Measurements from ENCODE around the gene USH2A. TPM values are rescaled to one million over a fixed set of nuclear protein-coding genes. Genes with fewer than 3 reads are reported as not detected.

The USH2A gene
- total RNA-seq, 6 experiments from 2014 or later, result 0.19 to 1.8 (median 0.81) TPM

DNA sequence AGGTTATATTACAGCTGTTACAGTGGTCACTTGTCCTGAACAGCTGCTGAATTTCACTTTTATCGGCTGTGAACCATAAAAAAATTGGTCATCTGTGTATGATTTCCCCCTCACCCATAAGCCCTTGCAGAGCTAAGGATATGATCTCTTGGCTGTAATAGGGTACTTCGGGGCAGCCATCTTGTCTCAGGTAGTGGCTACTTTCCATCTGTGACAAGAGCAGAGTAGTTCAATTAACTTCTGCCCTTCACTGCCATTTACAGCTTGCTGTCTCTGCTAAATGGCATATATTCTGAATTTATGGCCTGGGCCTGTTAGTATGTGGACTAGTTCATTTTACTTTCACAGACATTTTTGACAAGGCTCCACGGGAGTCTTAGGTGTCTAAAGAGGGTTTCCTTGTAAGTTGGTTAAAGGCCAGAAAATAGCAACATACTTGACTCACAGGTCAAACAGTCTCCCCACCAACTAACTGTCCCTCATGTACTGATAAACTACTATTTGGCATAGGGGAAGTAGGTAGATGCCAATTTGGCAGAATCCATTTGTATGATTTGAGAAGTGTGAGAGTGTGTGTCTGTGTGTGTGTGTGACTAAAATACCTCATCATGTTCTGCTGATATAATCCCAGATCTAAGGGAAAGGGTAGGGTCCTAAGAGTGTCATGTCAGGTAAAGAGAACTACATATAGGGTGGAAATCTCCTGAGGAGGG, 704.5 kb downstream of the USH2A start:
- no peak for DNase-seq
- peak; percentile 55 to 87 (median 70) for ATAC-seq
- no peaks in the 10 kb centered on the region for H3K27me3 ChIP-seq
- no peaks in the 10 kb centered on the region for H3K36me3 ChIP-seq
- peaks cover 0 to 23% (median 3%) of the 10 kb centered on the region in 4 donors for H3K4me1 ChIP-seq
- 47% methylated on average over 3 of the region's 3 CpGs for WGBS (ENCODE audit: insufficient coverage, low coverage, low lambda C conversion rate, missing lambda C conversion rate)
- H3K4me3 ChIP-seq, result no peak overlapping the region
- intact Hi-C loops (cut with DNase I), result no loop called here
- TF ChIP-seq, protein P1, sequence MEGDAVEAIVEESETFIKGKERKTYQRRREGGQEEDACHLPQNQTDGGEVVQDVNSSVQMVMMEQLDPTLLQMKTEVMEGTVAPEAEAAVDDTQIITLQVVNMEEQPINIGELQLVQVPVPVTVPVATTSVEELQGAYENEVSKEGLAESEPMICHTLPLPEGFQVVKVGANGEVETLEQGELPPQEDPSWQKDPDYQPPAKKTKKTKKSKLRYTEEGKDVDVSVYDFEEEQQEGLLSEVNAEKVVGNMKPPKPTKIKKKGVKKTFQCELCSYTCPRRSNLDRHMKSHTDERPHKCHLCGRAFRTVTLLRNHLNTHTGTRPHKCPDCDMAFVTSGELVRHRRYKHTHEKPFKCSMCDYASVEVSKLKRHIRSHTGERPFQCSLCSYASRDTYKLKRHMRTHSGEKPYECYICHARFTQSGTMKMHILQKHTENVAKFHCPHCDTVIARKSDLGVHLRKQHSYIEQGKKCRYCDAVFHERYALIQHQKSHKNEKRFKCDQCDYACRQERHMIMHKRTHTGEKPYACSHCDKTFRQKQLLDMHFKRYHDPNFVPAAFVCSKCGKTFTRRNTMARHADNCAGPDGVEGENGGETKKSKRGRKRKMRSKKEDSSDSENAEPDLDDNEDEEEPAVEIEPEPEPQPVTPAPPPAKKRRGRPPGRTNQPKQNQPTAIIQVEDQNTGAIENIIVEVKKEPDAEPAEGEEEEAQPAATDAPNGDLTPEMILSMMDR (IDR thresholded peaks at IDR 0.05), result no peak
- TF ChIP-seq POLR2A (IDR thresholded peaks at IDR 0.05), result no peak
- no peak overlapping the region for H3K27ac ChIP-seq
- H3K9me3 ChIP-seq, result no peaks in the 10 kb centered on the region

DNA sequence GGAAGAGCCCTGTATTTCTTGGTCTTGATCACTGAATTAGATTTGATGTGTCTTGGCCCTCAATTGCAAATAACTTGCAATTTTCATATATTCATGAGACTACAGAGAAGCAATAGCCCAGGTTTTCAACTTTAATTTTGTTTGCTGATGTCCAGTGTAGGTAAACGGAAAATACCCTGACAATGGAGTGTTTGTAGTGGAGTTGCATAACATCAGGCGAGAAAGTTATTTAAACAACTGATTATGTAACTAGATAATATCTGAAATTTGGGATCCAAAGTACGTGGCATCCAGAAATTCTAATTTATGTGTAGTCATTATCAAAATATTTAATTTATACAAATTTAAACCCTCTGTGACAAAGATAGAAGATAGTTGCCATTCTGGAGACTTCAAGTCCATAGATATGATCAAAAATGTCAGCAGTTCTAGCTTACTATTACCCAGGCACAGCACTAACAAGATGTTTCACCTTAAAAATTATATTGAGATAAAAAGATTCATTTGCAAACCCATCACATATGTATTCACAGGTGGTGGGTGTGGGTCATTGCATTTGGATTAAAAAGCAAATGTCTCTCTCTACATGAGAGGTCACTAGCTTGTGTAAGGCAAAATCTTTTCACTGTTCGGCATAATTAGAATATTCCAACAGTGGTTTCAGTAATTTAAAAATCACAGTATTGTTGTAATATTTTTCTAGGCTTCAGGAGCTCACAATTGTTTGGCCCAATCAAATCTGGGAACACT, 705.4 kb downstream of the USH2A start:
- no peak for TF ChIP-seq POLR2A (IDR thresholded peaks at IDR 0.05)
- TF ChIP-seq, protein P1 (IDR thresholded peaks at IDR 0.05), result no peak
- no peaks in the 10 kb centered on the region for H3K27me3 ChIP-seq
- no peak for DNase-seq
- H3K4me1 ChIP-seq, result peaks cover 0 to 23% (median 3%) of the 10 kb centered on the region in 4 donors
- peak; percentile 69 to 85 (median 77) for ATAC-seq
- no peak overlapping the region for H3K27ac ChIP-seq
- H3K4me3 ChIP-seq, result no peak overlapping the region
- 40% methylated on average over 4 of the region's 4 CpGs for WGBS (ENCODE audit: insufficient coverage, low coverage, low lambda C conversion rate, missing lambda C conversion rate)
- H3K9me3 ChIP-seq, result no peaks in the 10 kb centered on the region
- intact Hi-C loops (cut with DNase I), result no loop called here
- no peaks in the 10 kb centered on the region for H3K36me3 ChIP-seq

DNA sequence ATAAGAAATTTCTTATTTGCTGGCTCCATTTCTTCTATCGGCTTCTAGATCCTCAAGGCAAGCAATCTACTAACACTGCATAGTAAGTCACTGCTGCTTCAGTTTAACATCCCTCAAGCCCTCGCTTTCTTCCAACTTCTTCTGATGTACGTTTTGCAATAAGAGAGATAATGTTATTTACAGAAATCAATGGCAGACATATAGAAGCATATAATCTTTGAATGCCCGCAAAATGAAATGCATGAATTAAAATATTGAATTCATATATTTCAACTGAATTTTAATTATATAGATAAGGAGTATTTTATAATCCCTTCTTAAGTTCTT, 712.4 kb downstream of the USH2A start:
- Histone ChIP-seq H3K27me3 (no peaks in the 10 kb centered on the region), H3K4me3 (no peak overlapping the region), H3K36me3 (no peaks in the 10 kb centered on the region), H3K9me3 (no peaks in the 10 kb centered on the region), H3K4me1 (peaks cover 0 to 3% (median 0%) of the 10 kb centered on the region in 4 donors), H3K27ac (no peak overlapping the region)
- TF ChIP-seq, protein P1 (IDR thresholded peaks at IDR 0.05), result no peak
- TF ChIP-seq POLR2A (IDR thresholded peaks at IDR 0.05), result no peak
- ATAC-seq (no peak), DNase-seq (no peak)
- intact Hi-C loops (cut with DNase I), result no loop called here
- 78% methylated on average over 4 of the region's 4 CpGs for WGBS (ENCODE audit: insufficient coverage, low coverage, low lambda C conversion rate, missing lambda C conversion rate)

DNA sequence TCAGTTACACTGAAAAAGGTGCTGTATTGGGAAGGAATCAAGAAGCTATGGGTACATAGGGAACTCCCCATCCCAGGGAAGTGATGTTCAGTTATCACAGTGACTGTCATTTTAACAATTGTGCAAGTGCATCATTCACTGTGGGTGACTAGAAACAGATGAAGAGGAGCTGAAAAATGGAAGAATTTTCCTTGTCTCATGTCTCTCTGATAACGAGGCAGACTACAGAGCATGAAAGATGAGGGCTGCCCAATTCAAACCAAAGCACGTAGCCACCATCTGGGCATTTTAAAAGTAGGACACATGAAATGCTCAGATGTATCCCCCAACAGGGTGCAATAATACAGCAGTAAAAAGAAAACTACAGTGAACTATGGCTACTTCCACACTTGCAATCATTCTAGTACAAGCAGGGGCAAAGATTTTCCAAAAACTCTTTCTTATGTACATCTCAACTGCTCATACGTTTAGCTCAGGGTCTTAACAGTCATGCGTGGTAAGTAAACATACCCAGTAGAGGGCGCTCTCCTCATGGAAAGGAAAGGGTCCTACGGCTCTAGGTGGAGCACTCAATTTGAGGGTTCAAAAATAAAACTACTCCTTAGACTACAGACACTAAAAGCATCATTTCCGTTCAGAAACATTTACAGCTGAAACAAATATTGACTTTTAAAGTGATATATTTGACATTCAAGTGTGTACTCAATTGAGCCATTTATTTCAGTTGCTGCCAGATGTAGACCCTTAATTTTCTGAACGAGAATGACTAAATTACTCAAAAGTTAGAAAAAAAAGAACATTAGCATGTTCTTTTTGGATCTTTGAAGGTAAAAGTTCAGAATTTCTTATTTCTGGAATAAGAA, 713.0 kb downstream of the USH2A start:
- Histone ChIP-seq H3K27ac (no peak overlapping the region), H3K27me3 (no peaks in the 10 kb centered on the region), H3K4me3 (no peak overlapping the region), H3K36me3 (no peaks in the 10 kb centered on the region), H3K9me3 (no peaks in the 10 kb centered on the region), H3K4me1 (peaks cover 0 to 3% (median 0%) of the 10 kb centered on the region in 4 donors)
- no peak for TF ChIP-seq POLR2A (IDR thresholded peaks at IDR 0.05)
- TF ChIP-seq, protein P1 (IDR thresholded peaks at IDR 0.05), result peak; percentile 35 to 77 (median 59)
- DNase-seq (no peak), ATAC-seq (peak; percentile 69 to 77 (median 70))
- intact Hi-C loops (cut with DNase I), result no loop called here
- WGBS (ENCODE audit: insufficient coverage, low coverage, low lambda C conversion rate, missing lambda C conversion rate), result 21% methylated on average over 8 of the region's 8 CpGs
